Activated naive CD4-positive, alpha-beta T cell treated with anti-CD3 and anti-CD28 coated beads, Interleukin-2, amount 50 U/mL, for 24 hours (primary cell): ENCODE data around the gene FBRSL1.
A peak's percentile ranks its signal among the peaks of the same experiment; 100 is the strongest.
"Not testable (repeated sequence)": the region's sequence is repeated elsewhere in the genome, so short reads cannot be mapped to it uniquely, and the experiment has no call there.

Source experiments
- H3K27ac Mint-ChIP-seq: one replicate; pipeline ENCODE4 v1.8.0; 2021; ENCODE audit warnings: mild to moderate bottlenecking, mixed read lengths
- H3K27me3 Mint-ChIP-seq: one replicate; pipeline ENCODE4 v1.8.0; 2021; ENCODE audit warnings: mixed read lengths
- H3K36me3 Mint-ChIP-seq: one replicate; pipeline ENCODE4 v1.8.0; 2021; ENCODE audit warnings: mixed read lengths
- H3K4me1 Mint-ChIP-seq: one replicate; pipeline ENCODE4 v1.8.0; 2021; ENCODE audit warnings: mixed read lengths
- H3K4me3 Mint-ChIP-seq: one replicate; pipeline ENCODE4 v1.8.0; 2021; ENCODE audit warnings: mild to moderate bottlenecking, mixed read lengths
- H3K9me3 Mint-ChIP-seq: one replicate; pipeline ENCODE4 v1.8.0; 2021; ENCODE audit warnings: mixed read lengths

FBRSL1 gene

DNA sequence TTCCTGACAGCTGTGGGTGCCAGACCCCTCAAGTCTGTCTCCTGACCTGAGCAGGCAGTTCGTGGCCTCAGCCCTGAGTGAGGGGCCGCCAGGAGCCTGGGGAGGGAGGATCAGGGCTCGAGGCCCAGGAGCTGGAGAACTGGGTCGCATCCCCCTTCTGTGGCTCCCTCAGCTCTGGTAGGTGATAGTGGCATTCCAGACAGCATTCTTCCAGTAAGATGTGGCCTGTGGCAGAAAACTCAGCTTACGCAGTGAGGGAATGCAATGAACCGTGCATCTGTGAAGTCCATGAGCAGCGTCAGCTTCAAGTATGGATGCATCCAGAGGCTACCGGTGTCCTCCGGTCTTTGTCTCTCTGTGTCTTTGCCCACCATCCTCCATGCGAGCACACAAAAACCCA, 28.4 kb upstream of the FBRSL1 start:
- H3K4me3 Mint-ChIP-seq, result no peak overlapping the region
- no peaks in the 10 kb centered on the region for H3K27me3 Mint-ChIP-seq
- H3K27ac Mint-ChIP-seq, result peak overlapping the region; percentile 9
- H3K9me3 Mint-ChIP-seq, result no peaks in the 10 kb centered on the region
- H3K36me3 Mint-ChIP-seq, result no peaks in the 10 kb centered on the region
- H3K4me1 Mint-ChIP-seq, result peaks cover 11% of the 10 kb centered on the region

DNA sequence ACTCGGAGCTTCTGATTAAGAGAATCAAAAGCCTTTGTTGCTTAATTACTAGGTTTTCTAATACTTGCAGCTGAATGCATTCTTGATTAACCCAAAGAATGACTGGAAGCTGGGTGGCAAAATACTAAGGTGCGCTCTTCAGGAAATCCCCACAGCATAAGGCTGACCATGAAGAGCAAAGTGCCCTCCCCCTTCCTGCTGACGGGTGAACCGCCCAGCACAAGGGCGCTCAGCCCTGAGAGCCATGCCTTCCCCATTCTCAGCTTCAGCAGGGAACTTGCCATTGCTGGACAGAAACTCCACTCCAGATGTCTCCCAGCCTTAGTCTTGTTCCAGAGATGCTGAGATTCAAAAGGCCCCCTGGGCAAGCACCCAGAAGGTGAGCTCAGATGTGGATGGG, 27.2 kb upstream of the FBRSL1 start:
- Mint-ChIP-seq H3K4me3 (no peak overlapping the region), H3K36me3 (no peaks in the 10 kb centered on the region), H3K27me3 (no peaks in the 10 kb centered on the region), H3K4me1 (peaks cover 13% of the 10 kb centered on the region), H3K9me3 (no peaks in the 10 kb centered on the region), H3K27ac (no peak overlapping the region)

DNA sequence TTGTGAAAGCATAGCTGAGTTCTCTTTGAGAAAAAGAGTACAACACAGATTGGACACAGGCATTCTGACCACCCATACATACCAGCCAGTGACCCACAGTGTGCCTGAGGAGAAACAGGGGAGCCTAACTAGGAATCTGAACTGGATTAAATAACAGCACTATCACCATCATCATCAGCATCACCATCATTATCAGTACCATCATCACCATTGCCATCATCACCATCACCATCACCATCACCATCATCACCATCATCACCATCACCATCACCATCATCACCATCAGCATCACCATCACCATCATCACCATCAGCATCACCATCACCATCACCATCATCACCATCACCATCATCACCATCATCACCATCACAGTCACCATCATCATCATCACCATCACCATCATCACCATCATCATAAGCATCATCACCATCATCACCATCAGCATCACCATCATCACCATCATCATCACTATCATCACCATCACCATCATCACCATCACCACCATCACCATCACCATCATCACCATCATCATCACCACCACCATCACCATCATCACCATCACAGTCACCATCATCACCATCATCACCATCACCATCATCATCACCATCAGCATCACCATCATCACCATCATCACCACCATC, 26.5 kb upstream of the FBRSL1 start:
- H3K27me3 Mint-ChIP-seq, H3K4me3 Mint-ChIP-seq, H3K9me3 Mint-ChIP-seq, H3K27ac Mint-ChIP-seq, H3K36me3 Mint-ChIP-seq: not testable (repeated sequence)
- peaks cover 19% of the 10 kb centered on the region for H3K4me1 Mint-ChIP-seq

DNA sequence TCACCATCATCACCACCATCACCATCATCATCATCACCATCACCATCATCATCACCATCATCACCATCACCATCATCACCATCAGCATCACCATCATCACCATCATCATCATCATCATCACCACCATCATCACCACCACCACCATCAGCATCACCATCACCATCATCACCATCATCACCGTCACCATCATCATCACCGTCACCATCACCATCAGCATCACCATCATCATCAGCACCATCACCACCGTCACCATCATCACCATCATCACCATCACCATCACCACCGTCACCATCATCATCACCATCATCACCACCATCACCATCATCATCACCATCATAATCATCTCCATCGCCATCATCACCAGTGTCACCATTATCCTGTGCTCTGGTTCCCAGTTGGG, 25.6 kb upstream of the FBRSL1 start:
- not testable (repeated sequence) for H3K4me3 Mint-ChIP-seq, H3K9me3 Mint-ChIP-seq, H3K36me3 Mint-ChIP-seq, H3K27ac Mint-ChIP-seq, H3K27me3 Mint-ChIP-seq
- H3K4me1 Mint-ChIP-seq, result peaks cover 20% of the 10 kb centered on the region

DNA sequence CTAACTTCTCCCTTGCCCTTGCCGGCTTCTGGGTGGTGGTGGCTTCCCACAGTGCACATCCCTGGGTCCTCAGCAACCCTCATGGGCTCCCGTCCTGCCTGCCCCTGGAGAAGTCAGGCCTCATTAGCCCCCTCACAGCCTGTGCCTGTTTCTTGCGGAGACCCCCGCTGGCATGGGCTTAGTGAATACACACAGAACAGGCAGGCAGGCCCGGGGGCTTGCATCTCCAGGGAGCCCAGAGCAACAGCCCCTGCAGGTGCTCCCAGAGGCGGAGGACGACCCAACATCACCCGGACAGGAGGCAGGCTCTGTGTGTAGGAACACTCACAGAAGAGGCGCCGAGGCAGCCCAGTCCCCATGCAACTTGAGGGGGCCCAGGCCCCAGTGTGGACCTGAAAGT, 25.1 kb upstream of the FBRSL1 start:
- Mint-ChIP-seq H3K27me3 (no peaks in the 10 kb centered on the region), H3K4me1 (peaks cover 26% of the 10 kb centered on the region), H3K4me3 (no peak overlapping the region), H3K27ac (no peak overlapping the region), H3K9me3 (no peaks in the 10 kb centered on the region), H3K36me3 (no peaks in the 10 kb centered on the region)

DNA sequence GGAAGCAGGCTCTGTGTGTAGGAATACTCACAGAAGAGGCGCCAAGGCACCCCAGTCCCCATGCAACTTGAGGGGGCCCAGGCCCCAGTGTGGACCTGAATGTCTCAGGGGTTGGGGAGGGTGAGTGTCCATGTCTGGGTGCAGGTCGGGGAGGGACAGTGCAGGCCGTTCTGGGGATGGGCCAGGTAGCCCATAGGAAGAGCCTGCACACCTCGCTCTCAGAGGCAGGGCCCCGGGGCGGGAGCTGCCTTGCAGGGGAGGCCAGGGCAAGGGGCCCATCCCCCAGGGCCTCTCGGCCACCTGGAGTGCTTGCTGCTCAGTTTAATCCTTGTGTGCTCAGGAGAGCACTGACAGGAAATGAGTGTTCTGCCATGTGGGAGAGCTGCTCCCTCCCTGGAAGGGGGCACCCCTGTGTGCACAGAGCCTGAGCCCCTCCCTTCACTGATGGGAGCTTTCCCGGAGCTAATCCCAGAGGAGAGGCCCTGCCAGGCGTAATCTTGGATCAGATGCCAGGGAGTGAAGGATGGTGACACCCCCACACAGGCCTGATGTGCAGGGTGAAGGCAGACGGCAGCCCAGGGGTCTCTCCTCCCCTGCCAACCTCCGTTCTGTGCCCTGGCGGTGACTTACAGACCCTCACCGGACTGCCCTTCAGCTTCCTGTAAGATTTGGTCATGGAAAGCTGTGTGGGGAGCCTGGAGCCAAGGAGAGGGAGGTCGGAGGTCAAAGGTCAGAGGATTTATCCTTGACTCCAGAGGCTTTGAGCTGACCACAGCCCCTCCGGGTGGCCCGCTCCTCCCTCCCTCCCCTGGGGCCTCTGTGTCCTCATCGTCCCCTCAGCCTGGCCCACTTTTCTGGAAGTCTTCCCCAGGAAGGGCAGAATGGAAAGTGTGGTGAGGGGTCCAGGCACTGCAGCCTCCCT, 24.4 kb upstream of the FBRSL1 start:
- Mint-ChIP-seq H3K27me3 (no peaks in the 10 kb centered on the region), H3K36me3 (no peaks in the 10 kb centered on the region), H3K4me3 (no peak overlapping the region), H3K9me3 (no peaks in the 10 kb centered on the region), H3K27ac (no peak overlapping the region), H3K4me1 (peaks cover 31% of the 10 kb centered on the region)

DNA sequence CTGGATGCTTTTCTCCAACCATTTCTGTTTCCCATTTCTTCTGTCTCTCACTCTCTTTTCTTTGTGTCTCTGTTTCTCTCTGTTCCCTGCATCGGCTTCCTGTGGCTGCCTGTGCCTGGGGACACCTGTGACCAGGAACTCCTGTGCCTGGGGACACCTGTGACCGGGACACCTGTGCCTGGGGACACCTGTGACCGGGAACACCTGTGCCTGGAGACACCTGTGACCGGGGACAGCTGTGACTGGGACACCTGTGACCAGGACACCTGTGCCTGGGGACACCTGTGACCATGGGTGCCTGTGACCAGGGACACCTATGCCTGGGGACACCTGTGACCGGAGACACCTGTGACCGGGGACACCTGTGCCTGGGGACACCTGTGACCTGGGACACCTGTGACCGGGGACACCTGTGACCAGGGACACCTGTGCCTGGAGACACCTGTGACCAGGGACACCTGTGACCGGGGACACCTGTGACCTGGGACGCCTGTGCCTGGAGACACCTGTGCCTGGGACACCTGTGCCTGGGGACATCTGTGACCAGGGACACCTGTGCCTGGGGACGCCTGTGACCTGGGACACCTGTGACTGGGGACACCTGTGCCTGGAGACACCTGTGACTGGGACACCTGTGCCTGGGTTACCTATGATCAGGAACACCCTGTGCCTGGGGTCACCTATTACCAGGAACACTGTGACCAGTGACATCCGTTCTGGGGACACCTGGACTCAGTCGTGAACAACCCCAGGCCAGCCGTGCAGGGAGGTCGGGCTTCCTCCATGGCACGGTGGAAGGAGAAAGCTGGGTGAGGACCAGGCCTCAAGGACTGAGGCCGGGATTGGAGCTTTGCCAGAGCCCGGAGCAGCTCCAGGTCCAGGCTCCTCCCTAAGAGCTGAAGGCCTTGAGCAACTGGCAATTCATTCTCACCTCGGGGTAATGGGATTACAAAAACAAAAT, 23.4 kb upstream of the FBRSL1 start:
- peaks cover 38% of the 10 kb centered on the region for H3K4me1 Mint-ChIP-seq
- H3K27ac Mint-ChIP-seq, result peak overlapping the region; percentile 69
- H3K4me3 Mint-ChIP-seq, result no peak overlapping the region
- H3K36me3 Mint-ChIP-seq, result no peaks in the 10 kb centered on the region
- no peaks in the 10 kb centered on the region for H3K9me3 Mint-ChIP-seq
- no peaks in the 10 kb centered on the region for H3K27me3 Mint-ChIP-seq

DNA sequence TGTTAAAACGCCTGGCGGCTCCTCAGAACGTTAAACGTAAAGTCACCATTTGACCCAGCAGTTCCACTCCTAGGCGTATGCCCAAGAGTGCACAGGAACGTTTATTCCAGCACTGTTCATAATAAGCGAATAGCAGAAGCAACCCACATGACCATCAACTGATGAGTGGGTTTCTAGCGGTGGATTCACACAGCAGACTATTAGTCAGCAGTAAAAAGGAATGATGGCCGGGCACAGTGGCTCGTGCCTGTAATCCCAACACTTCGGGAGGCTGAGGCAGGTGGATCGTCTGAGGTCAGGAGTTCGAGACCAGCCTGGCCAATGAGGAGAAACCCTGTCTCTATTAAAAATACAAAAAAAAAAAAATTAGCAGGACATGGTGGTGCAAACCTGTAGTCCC, 22.4 kb upstream of the FBRSL1 start:
- H3K36me3 Mint-ChIP-seq, result no peaks in the 10 kb centered on the region
- H3K27me3 Mint-ChIP-seq, result no peaks in the 10 kb centered on the region
- no peak overlapping the region for H3K4me3 Mint-ChIP-seq
- peaks cover 41% of the 10 kb centered on the region for H3K4me1 Mint-ChIP-seq
- no peaks in the 10 kb centered on the region for H3K9me3 Mint-ChIP-seq
- no peak overlapping the region for H3K27ac Mint-ChIP-seq

DNA sequence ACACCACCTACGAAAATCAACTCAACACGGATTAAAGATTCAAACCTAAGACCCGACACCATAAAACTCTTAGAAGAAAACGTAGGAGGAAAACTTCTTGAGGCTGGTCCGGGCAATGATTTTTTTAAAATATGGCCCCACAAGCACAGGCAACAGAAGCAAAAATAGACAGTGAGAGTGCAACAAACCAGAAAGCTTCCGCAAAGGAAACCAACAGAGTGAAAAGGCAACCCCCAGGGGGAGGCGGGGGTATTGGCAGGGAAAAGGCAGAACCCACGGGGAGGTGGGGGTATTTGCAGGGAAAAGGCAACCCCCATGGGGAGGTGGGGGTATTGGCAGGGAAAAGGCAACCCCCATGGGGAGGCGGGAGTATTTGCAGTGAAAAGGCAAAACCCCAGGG, 20.5 kb upstream of the FBRSL1 start:
- H3K36me3 Mint-ChIP-seq, result no peaks in the 10 kb centered on the region
- peak overlapping the region; percentile 72 for H3K4me3 Mint-ChIP-seq
- peaks cover 41% of the 10 kb centered on the region for H3K4me1 Mint-ChIP-seq
- no peaks in the 10 kb centered on the region for H3K27me3 Mint-ChIP-seq
- no peaks in the 10 kb centered on the region for H3K9me3 Mint-ChIP-seq
- peak overlapping the region; percentile 80 for H3K27ac Mint-ChIP-seq

DNA sequence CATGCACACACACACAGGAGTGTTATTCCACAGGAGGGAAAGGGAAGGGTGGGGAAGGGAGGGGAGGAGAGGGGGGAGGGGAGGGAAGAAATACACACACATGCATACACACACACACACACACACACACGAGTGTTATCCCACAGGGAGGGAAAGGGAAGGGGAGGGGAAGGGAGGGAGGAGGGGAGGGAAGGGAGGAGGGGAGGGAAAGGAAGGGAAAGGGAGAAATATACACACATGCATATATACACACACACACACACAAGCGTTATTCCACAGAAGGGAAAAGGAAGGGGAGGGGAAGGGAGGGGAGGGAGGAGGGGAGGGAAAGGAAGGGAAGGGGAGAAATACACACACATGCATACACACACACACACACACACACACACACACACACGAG, 19.6 kb upstream of the FBRSL1 start:
- Mint-ChIP-seq H3K4me3 (no peak overlapping the region), H3K27ac (no peak overlapping the region), H3K4me1 (peaks cover 41% of the 10 kb centered on the region), H3K27me3 (no peaks in the 10 kb centered on the region), H3K36me3 (no peaks in the 10 kb centered on the region), H3K9me3 (no peaks in the 10 kb centered on the region)

DNA sequence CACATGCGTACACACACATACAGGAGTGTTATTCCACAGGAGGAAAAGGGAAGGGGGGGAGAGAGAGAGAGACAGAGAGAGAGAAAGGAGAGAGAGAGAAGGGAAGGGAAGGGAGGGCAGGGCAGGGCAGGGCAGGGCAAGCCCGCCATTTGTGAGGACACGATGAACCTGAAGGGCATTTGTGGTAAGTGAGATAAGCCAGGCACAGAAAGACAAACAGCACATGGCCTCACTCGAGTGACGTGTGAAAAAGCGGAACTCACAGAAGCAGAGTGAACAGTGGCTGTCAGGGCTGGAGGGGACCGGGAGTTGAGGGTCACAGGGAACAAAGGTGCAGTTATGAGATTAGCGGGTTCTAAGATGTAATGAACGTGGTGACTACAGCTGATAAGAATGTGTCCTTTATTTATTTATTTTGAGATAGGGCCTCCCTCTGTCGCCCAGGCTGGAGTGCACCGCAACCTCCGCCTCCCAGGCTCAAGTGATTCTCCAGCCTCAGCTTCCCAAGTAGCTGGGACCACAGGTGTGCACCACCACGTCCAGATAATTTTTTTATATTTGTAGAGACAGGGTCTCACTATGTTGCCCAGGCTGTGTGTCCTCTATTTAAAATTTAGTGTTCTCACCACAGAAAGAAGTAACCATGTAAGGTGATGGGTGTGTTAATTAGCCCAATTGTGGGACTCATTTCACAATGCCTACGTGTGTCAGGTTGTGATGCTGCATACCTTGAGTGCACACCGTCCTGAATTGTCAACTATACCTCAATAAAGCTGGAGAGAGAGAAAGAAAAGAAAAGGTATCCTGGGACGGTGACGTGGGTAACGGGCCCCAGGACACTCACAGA, 18.7 kb upstream of the FBRSL1 start:
- Mint-ChIP-seq H3K4me3 (peak overlapping the region; percentile 50), H3K36me3 (no peaks in the 10 kb centered on the region), H3K27ac (peak overlapping the region; percentile 74), H3K9me3 (no peaks in the 10 kb centered on the region), H3K27me3 (no peaks in the 10 kb centered on the region), H3K4me1 (peaks cover 42% of the 10 kb centered on the region)

DNA sequence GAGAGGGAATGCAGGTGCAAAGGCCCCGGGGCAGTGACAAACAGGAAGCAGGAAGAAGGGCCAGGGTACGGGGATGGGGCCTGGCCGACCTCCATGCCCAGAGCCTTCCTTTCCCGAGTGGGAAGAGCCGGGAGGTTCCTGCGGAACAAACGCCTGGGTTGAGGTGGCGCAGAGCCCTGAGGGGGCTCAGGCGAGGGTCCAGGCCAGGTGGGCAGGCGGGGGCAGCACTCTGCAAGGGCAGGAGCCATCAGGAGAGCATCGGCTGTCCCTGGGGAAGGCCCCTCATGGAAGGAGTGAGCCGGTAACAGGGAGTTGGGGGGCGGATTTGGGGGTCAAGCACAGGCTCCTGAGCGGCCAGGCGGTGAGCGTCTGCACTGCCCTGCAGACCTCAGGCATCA, 18.1 kb upstream of the FBRSL1 start:
- Mint-ChIP-seq H3K27ac (peak overlapping the region; percentile 74), H3K4me1 (peaks cover 47% of the 10 kb centered on the region), H3K9me3 (no peaks in the 10 kb centered on the region), H3K4me3 (peak overlapping the region; percentile 72), H3K27me3 (no peaks in the 10 kb centered on the region), H3K36me3 (no peaks in the 10 kb centered on the region)

DNA sequence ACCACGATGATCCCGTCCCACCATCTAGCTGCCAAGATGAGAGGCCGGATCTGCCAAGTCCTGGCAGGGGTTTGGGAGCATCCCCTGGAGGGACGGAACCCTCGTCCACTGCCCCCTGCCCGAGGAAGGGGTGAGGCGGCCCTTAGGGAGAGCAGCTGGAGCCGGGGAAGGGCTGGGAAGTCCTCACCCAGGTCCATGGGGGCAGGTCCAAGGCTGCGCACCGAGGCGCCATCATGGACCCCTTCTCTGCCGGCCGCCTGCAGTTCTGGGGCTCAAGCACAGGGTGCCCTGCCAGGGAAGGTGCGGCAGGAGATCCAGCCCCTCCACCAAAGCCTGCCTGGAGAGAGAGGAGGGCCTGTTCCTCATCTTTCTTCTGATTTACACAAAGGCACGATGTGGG, 17.6 kb upstream of the FBRSL1 start:
- peaks cover 47% of the 10 kb centered on the region for H3K4me1 Mint-ChIP-seq
- no peaks in the 10 kb centered on the region for H3K27me3 Mint-ChIP-seq
- no peaks in the 10 kb centered on the region for H3K36me3 Mint-ChIP-seq
- no peaks in the 10 kb centered on the region for H3K9me3 Mint-ChIP-seq
- peak overlapping the region; percentile 72 for H3K4me3 Mint-ChIP-seq
- peak overlapping the region; percentile 68 for H3K27ac Mint-ChIP-seq

DNA sequence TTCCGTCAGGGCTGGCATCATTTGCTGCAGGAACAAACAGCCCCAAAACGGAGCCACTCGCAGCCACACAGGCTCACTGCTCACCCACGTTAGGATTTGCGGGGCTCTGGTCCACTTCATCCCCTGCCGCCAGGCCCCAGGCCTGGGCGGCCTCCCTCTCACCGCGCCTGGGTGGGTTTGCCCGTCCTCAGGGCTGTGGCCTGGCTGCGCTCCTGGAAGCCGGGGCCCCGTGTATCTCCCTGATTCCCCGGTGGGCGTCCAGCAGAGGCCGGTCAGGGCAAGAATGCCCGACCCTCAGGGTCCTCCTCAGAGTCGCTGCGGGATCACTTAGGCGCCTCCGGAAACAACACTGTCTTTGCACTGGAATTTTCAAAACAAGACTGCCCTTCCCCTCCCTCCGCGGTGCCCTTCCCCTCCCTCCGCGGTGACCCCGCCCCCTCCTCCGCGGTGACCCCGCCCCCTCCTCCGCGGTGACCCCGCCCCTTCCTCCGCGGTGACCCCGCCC, 15.7 kb upstream of the FBRSL1 start:
- no peaks in the 10 kb centered on the region for H3K36me3 Mint-ChIP-seq
- H3K4me1 Mint-ChIP-seq, result peaks cover 38% of the 10 kb centered on the region
- no peaks in the 10 kb centered on the region for H3K27me3 Mint-ChIP-seq
- H3K27ac Mint-ChIP-seq, result no peak overlapping the region
- no peaks in the 10 kb centered on the region for H3K9me3 Mint-ChIP-seq
- peak overlapping the region; percentile 61 for H3K4me3 Mint-ChIP-seq
